ENCODE measurements around the gene CD8B.

DNA sequence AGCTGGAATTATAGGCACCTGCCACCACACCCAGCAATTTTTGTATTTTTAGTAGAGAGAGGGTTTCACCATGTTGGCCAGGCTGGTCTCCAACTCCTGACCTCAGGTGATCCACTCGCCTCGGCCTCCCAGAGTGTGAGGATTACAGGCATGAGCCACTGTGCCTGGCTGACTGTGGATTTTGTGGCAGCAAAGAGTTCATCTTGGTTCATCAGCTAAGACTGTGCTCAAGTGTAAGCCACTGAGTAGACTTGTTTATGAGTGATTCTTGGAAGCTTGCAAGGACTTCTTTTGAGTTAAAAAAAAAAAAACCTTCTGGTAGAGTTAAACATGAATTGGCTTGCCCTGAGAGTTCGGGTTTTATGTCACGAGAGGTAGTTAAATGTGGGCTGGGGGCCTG, 34.7 kb downstream of the CD8B start:
- TF ChIP-seq, protein P1, sequence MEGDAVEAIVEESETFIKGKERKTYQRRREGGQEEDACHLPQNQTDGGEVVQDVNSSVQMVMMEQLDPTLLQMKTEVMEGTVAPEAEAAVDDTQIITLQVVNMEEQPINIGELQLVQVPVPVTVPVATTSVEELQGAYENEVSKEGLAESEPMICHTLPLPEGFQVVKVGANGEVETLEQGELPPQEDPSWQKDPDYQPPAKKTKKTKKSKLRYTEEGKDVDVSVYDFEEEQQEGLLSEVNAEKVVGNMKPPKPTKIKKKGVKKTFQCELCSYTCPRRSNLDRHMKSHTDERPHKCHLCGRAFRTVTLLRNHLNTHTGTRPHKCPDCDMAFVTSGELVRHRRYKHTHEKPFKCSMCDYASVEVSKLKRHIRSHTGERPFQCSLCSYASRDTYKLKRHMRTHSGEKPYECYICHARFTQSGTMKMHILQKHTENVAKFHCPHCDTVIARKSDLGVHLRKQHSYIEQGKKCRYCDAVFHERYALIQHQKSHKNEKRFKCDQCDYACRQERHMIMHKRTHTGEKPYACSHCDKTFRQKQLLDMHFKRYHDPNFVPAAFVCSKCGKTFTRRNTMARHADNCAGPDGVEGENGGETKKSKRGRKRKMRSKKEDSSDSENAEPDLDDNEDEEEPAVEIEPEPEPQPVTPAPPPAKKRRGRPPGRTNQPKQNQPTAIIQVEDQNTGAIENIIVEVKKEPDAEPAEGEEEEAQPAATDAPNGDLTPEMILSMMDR (IDR thresholded peaks at IDR 0.05) = no peak
- TF ChIP-seq POLR2AphosphoS5 (IDR thresholded peaks at IDR 0.05) (no peak), EP300 (IDR thresholded peaks at IDR 0.05; ENCODE audit: low read depth) (no peak)

All from transverse colon (tissue), 4 donors.